Embryonic facial prominence (tissue), 1 donor: Measurements from ENCODE around the gene TIAM1.

Experiments
- DNase-seq: peaks from one replicate; pipeline ENCODE4 v3.0.0-alpha.2; 2016; ENCODE audit errors: extremely low spot score

Gene TIAM1

DNA sequence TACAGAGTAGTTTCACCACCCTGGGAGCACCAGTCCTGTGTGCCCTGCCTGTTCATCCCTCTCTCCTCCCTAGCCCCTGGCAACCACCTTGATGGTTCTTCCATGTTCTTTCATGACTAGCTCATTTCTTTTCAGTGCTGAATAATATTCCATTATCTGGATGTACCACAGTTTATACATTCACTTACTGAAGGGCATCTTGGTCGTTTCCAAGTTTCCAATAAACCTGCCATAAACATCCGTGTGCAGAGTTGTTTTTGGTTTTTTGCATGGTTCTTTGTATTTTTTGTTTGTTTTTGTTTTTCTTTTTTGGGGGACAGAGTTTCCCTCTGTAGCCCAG, 13.9 kb downstream of the TIAM1 start:
- DNase-seq, result no peak

DNA sequence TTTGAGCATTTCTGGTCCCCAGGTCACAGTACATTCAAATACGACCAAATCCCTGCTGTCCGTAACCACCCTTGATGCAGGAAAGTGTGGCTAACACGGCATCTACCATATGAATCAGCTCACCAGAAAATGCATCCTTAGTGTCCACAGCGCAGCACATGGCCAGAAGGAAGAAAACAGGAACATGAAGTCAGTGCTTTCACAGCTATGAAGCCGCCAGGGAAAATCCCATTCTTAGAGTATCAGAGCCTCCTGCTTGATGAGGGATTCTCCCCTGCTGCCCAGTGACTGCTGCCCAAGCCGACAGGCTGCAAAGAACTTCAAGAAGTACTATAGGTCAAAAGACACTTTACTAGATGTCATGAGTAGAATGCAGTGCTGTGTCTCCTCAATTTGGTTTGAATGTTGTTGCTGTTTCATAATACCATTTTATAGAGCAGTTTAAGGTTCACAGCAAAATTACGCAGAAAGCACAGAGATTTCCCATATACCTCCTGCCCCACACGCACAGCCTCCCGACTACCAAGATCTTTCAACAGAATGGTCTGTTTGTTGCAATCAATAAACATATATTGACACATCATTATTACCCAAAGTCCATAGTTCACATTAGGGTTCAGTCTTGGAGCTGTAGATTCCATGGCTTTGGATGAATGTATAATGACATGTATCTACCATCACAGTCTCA, 14.5 kb downstream of the TIAM1 start:
- no peak for DNase-seq

DNA sequence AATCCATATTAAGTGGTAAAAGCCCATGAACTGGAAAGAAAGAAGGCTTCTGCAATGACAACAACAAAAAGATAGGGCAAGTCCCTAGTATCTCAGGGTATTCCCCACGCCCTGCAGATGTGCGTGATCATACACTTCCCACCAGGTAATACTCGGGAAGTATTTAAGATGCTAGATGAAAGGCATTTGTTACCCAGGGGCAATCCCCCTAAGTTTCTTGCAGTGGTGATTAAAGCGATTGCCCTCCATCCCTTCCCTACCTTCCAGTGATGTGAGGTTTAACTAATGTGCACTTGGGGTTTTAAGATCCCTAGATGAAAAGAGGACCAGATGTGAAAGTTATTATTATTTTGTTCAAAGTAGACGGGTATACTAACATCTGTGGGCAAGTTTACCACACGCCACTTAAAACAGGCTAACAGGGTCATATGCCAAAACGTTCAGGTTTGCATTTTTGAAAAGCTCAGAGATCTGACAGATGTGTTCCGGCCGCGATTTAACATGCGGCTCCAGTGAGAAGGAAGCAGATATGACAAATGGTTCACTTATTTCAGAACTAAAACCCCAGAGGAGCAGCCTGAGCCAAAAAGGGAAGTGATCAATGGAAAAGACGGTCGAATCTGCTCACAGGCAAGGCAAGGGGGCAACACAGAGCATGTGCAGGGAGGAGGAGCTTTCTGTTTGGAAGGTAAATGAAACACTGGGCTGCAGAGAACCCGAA, 17.4 kb downstream of the TIAM1 start:
- DNase-seq, result no peak

DNA sequence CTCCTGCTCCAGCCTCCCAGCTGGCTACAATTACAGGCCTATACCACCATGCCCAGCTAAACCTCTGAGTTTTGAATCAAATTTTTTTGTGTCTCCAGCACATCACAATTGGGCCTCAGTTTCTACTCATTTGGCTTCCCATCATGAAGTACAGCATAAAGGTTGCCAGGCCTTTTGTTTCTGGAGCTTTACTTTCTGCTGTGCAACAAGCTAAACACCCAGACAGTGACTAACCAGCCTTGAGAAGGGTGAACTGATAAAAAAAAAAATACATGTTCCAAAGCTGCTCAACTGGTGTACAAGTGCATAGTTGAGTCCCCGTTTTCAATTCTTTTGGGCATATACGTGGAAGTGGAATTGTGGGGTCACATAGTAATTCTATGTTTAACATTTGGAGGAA, 25.1 kb downstream of the TIAM1 start:
- DNase-seq, result no peak

DNA sequence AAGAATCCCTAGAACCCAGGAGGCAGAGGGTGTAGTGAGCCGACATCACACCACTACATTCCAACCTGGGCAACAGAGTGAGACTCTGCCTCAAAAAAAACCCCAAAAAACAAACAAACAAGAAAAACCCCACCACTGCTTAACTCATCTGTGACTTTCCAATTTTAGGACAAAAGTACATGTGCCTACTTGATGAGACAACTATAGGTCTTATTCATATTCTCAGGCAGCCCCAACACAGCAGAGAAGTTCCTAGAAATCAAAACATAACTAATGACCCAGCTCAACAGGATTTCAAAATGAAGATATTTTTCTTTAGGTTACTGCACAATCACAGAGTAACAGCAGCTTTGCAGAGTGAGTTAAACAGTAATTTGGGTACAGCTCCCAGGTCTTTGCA, 26.4 kb downstream of the TIAM1 start:
- DNase-seq, result no peak

DNA sequence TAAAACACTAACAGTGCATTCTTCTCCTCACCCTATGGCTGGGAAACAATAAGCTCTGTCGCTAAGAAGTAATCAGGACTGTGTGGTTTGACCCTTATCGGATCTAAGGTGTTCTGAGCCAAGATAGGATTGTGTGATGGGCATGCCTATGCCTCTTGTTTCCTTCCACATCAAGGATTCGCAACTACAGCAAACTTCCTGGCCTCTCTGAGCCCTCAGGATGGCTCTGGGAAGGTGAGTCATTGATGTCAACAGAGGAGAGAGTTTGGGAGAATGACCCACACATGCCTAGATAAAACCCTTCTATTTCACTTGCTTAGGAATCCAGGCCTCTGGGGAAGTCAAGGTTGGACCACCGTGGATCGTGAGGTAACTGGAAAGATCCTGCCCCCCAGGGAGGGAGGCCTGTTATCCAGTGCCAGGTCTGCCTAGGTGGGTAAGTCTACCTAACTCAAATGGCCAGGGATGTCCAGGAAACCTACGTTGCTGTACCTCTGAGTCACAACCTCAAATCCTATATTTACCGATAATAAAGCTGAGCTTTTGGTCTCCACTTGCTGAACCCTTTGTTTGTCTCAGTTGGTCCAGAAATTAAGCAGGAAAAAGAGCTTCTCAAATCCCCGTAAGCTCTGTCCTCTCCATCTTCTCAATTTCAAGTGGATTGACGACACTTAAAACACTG, 27.4 kb downstream of the TIAM1 start:
- no peak for DNase-seq

DNA sequence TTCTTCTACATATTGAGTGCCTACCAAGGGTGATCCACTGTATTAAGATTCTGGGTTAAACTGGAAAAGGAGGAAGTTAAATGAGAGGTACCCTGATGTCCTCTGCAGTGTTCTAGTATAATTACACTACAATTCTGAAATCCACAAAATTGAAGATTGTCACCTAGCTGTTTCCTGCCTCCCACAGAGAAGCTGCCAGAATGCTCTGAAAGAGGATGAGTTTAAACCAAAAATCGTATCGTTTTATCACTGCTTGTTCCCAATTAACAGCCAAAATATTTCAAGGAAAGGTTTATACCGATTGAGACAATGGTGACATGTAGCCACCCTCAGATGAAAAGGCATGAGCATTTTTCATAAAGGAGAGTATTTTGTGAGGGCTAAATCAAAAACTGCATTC, 28.0 kb downstream of the TIAM1 start:
- DNase-seq, result no peak

DNA sequence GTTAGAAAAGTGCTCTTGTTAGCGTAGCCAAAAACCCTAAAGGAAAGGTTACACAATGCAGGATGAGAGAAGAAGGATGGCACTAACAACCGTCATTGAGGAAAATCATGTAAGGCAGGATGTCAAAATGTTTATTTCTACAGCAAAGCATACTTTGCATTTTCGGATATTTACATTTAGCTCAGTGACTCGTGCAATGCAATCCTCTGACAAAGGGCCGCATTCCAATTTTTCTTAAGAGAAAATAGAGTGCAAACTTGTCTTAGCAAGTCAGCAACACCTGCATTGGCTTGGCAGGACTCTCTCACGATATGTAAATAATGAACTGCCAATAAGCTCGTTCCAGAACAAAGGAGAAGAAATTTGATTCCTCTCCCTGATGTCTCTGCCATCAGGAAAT, 33.3 kb downstream of the TIAM1 start:
- peak; percentile 37 for DNase-seq

DNA sequence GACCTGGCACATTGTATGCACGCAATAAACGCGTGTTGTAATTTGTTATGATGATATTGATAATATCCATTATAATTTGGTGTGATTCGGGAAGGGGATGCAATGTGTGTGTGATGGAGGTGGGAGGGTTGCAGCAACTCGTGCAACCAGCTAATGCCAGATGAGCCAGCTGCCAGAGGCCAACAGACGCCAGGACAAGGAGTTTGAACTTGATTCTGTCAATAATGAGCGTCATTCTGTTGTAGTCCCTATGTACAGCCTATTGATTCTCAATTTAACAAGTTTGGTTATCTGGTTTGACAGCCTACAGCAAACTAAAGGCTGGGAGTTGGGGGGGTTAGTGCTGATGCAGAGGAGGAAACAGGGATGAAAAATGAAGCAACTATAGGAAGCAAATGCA, 35.5 kb downstream of the TIAM1 start:
- DNase-seq, result no peak

DNA sequence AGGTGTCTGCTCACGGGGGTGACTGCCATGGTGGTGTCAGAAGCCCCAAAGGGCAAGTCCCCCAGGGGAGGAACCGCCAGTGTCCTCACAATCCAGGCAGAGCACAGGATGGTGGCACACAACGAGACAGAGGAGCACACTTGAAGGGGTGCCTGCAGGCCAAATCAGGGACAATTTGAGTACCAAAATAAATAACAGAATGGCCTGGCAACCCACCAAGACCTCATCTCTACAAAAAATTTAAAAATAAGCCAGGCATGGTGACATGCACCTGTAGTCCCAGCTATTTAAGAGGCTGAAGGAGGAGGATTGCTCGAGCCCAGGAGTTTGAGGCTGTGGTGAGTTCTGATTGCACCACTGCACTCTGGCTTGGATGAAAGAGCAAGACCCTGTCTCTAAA, 38.2 kb downstream of the TIAM1 start:
- DNase-seq, result no peak

DNA sequence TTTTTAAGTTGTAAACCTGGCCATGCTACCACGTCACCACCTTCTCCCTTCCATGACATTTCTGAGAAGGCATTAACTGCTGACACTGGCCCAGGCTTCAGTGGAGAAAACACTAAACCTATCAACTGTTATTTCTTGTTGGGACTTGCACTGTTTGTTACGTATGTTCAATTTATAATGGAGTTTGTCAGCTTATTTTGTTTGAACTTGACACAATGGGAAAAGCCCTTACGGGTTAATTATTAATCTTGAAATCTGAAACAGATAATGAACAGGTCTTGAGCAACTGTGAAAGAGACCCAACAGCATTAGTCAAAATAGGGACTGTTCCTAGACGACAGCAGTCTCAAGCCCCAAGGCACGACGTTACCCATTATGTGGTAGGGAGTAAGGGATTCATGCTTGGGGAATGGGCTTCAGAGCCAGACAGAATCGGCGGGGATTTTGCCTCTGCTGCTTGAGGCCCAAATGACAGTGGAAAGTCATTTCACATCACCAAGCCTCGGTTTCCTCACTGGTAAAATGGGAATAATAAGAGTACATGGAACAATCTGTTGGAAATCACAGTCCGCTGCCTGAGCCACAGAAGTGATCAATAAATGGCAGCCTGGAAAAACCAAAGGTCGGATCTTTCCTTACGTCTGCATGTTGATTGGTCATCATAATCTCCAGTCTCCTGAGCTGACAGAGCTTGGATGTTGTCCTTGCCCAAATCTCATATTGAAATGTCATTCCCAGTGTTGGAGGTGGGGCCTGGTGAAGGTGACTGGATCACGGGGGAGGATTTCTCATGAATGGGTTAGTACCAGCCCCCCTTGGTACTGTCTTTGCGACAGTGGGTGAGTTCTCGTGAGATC, 44.5 kb downstream of the TIAM1 start:
- DNase-seq, result no peak

DNA sequence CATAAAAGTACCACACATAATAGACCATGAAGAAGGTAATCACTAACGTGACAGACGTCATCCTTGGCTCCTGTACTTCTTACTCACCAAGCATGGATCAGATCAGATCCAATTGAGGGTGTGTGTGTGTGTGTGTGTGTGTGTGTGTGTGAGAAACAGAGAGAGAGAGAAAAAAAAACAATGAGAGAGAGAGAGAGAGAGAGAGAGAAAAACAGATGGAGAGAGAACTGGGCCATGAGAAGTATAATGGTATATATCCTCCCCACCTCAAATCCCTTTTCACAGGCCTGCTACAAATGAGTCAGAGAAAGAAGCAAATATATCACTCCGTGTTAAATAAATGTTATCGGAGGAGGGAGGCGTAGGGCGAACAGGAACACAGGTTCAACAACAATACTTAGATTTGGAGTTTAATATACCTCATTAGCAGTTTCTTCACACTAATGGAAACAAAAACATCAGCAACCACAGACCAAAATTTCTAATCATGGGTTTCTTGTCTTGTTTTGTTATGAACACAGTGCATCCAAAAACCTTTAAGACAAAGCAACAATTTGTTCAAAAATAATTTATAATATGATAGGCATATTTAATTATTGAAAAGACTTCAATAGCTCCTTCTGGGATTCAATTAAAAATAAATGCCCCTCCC, 45.3 kb downstream of the TIAM1 start:
- no peak for DNase-seq

DNA sequence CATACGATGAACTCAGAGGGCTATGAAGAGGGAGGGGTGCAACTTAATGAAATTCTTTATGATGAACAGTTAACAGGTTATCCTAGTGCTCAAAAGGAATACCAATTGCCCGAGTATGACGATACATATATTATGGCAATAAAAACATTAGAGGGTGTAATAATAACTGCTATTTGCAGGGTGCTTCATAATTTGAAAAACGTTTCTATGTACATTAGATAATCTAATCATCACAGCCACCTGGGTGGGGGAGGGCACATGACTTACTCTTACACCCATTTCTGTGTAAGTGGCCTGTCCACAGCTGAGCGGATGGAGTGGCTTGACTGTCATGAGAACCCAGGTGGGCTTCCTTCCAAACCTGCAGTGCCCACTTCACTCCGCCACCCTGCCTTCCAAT, 46.3 kb downstream of the TIAM1 start:
- no peak for DNase-seq

DNA sequence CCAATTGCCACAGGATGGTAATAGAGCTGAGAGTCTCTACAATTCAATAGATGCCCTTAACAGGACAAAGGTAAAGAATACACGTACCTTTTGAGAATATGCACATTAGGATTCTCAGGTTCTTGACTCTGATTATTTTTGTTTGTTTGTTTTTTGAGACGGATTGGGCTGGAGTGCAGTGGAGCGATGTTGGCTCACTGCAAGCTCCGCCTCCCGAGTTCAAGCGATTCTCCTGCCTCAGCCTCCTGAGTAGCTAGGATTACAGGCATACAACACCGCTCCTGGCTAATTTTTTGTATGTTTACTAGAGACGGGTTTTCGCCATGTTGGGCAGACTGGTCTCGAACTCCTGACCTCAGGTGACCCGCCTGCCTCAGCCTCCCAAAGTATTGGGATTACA, 48.4 kb downstream of the TIAM1 start:
- no peak for DNase-seq

DNA sequence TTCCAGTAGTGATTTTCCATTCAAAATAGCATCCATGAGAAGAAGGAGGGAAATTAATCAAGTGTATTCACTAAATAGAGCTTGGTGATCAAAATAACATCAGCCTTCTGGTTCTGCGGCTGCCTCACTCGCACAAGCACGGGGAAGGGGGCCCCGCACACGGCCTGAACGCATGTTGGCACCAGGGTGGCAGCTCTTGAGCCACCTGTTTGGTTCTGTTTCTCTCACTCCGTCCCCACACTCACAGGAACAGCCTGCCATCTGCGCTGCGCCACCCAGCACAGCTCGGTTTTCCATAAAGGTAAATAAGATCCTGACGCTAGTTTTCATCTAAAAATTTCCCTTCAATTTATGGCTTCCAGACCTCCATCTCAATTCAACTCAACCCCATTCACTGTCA, 49.4 kb downstream of the TIAM1 start:
- no peak for DNase-seq

DNA sequence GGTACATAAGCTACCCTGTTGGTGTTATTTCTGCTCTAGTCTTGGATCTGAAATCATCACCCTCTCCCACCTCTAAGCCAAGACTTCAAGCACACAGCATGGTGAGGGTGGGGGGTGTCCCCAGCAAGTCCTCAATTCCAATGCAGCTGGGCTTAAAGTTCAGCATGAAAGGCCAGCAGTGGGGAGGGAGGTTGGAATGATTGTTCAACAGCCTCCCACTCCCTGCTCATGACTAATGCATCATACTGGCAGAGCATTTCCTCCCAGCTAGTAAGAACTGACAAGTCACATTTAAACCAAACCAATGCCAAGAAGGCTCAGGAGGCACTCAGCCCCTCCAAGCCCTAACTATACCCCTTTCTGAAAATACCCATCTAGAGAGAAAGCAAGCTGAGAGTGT, 50.1 kb downstream of the TIAM1 start:
- no peak for DNase-seq

DNA sequence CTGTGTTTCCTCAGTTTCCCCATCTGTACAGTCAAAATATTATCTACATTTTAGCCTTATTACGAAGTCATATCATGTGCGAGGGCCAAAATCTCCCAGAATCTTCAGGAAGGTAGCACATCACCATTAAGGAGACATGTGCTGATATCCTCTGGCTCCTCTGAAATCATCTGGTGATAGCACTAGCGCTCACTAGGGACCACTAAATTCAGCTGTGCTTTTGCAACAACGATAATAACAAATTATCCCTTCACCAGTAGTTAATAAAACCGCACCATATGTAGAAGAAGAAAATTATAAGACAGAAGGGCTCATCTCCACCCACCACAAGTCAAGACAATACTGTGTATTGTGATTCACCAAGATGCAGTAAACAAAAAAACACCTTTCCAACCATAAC, 53.3 kb downstream of the TIAM1 start:
- no peak for DNase-seq

DNA sequence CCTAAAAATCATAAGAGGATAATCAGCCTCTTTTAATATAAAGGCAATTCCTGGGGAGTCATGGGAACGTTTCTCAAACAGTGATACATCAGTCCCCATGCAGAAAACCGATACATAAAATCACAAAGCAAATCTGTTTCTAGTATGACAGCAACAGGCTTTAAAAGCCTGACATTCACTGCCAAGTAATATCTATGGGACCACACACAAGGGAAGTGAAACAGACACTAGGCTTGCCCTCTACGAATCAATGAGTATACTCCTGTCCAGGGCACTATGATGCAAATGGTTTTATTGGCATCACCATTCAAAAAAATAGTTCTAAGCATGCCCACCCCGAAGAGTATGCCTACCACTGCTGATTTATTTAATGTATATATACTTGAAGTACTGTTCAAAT, 54.4 kb downstream of the TIAM1 start:
- DNase-seq, result no peak

DNA sequence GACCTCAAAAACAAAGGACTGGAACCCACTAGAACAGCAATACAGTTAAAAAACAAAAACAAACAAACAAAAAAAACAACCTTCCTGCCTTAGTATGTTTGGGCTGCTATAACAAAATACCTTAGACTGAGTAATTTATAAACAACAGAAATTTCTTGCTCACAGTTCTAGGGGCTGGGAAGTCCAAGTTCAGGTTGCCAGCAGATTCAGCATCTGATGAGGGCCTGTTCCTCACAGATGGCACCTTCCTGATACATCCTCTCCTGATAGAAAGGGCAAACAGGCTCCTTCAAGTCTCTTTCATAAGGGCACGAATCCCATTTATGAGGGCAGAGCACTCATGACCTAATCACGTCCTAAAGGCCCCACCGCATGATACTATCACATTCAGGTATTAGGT, 55.9 kb downstream of the TIAM1 start:
- no peak for DNase-seq

DNA sequence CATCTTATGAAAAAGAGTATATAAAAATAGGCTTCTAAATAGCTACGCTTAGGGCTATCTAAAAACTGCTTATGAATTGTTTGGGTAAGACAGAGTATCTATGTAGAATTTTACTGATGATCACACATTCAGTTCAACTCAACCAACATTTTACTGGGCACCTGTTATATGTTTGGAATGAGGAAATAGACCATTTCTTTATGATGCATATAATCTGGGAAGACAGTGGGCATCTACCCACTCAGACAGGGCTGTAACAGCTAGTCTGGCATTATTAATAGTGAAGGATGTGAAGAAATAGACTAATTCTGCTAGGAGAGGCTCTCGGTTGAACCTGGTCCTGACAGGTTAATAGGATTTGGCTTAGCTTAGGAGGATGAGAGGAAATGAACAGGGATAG, 56.9 kb downstream of the TIAM1 start:
- no peak for DNase-seq

DNA sequence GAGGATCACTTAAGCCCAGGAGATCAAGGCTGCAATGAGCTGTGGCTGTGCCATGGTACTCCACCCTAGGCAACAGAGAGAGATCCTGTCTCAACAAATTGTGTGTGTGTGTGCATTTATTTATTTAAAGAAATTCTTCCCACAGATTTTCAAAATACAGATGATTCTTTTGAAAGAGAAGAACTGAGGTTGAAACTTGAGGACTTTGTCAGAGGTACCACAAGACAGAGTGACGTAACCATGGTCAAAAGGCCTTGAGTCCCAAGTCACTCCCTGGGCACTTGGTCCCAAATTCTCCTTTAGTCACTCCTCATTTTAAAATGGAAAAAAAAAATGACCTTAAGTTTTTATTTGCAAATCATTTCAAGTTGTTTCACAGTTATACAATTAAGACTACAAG, 57.4 kb downstream of the TIAM1 start:
- DNase-seq, result no peak
